HG03439 (cell line): ENCODE measurements around the gene HAUS8.
"Not testable (repeated sequence)": the region's sequence is repeated elsewhere in the genome, so short reads cannot be mapped to it uniquely, and the experiment has no call there.

Source experiments
- ATAC-seq: cut with Tn5 transposase; IDR thresholded peaks from one replicate; pipeline ENCODE4 v1.9.1; 2021; ENCODE audit warnings: mild to moderate bottlenecking, moderate library complexity; ENCODE audit not compliant: unreplicated experiment

The HAUS8 gene

GRCh38 chr19:17037966-17038500 lies 37.2 kb downstream of the HAUS8 start:
- ATAC-seq = no peak

- ATAC-seq = no peak
These were observed 38.1 kb downstream of the HAUS8 start for GRCh38 chr19:17037184-17037583.

- no peak for ATAC-seq
These were observed 38.6 kb downstream of the HAUS8 start for GRCh38 chr19:17036640-17037039.

- no peak for ATAC-seq
These were observed 39.3 kb downstream of the HAUS8 start for GRCh38 chr19:17035842-17036424.

- ATAC-seq = no peak
These were observed 43.5 kb downstream of the HAUS8 start for GRCh38 chr19:17031741-17032140.

- ATAC-seq = no peak
These were observed 47.7 kb downstream of the HAUS8 start for GRCh38 chr19:17027535-17027975.

- ATAC-seq = no peak
These were observed 48.3 kb downstream of the HAUS8 start, which contains the start of gene CPAMD8 for GRCh38 chr19:17026706-17027534. CPAMD8 (minus strand) TSS chr19:17026810; CDS start chr19:17026642, 168 bp downstream.

- ATAC-seq = no peak
These were observed 49.1 kb downstream of the HAUS8 start for GRCh38 chr19:17025991-17026658.

- no peak for ATAC-seq
These were observed 49.9 kb downstream of the HAUS8 start for GRCh38 chr19:17025361-17025760.

- not testable (repeated sequence) for ATAC-seq
These were observed 50.3 kb downstream of the HAUS8 start for GRCh38 chr19:17024941-17025340.

GRCh38 chr19:17023805-17024204 lies 51.4 kb downstream of the HAUS8 start:
- no peak for ATAC-seq

- ATAC-seq = no peak
These were observed 52.5 kb downstream of the HAUS8 start for GRCh38 chr19:17022738-17023137.

- ATAC-seq = no peak
These were observed 53.3 kb downstream of the HAUS8 start for GRCh38 chr19:17021793-17022590.

GRCh38 chr19:17021328-17021727 lies 53.9 kb downstream of the HAUS8 start:
- no peak for ATAC-seq

- no peak for ATAC-seq
These were observed 54.4 kb downstream of the HAUS8 start for GRCh38 chr19:17020823-17021222.

GRCh38 chr19:17020385-17020784 lies 54.9 kb downstream of the HAUS8 start:
- ATAC-seq = no peak

- not testable (repeated sequence) for ATAC-seq
These were observed 60.9 kb downstream of the HAUS8 start for GRCh38 chr19:17014212-17014861.

- ATAC-seq = no peak
These were observed 63.8 kb downstream of the HAUS8 start for GRCh38 chr19:17011485-17011884.

GRCh38 chr19:17006579-17006978 lies 68.7 kb downstream of the HAUS8 start:
- ATAC-seq = no peak

- ATAC-seq = no peak
These were observed 70.3 kb downstream of the HAUS8 start for GRCh38 chr19:17005000-17005399.
